OCI-LY7 (cell line): ENCODE measurements around the gene LDAF1.

Source experiments
- EZH2phosphoT487 ChIP-seq: fragments of 200-600 bp; sonication (generic); IDR thresholded peaks from 2 replicates; pipeline ENCODE4 v1.6.1; 2018; ENCODE audit warnings: low read depth, borderline replicate concordance, mild to moderate bottlenecking, mixed run types, antibody characterized with exemption, low read length, moderate library complexity, mixed read lengths
- TF ChIP-seq, protein P1 (sequence below): fragments of 200-600 bp; sonication (generic); conservative IDR thresholded peaks from 2 replicates; pipeline ENCODE4 v1.5.1; 2014; ENCODE audit warnings: mild to moderate bottlenecking, antibody characterized with exemption, low read length, moderate library complexity, mixed read lengths

DNA sequence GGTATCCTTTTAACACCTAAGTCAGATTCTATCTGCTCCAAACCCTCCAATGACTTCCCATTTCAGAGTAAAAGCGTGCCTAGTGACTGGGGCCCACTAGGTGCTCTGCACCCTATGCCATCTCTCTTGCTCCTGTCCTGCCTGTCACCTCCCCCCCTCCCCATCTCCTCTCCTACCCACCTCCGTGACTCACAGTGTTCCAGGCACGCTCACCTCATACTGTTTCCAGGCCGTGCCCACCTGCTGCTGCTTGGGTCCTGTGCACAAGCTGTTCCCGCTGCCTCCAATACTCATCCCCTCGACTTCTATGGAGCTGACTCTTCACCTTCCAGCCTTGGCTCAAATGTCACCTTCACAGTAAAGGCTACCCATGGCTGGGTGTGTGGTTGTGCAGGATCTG, 29.5 kb upstream of the LDAF1 start:
- TF ChIP-seq, protein P1, sequence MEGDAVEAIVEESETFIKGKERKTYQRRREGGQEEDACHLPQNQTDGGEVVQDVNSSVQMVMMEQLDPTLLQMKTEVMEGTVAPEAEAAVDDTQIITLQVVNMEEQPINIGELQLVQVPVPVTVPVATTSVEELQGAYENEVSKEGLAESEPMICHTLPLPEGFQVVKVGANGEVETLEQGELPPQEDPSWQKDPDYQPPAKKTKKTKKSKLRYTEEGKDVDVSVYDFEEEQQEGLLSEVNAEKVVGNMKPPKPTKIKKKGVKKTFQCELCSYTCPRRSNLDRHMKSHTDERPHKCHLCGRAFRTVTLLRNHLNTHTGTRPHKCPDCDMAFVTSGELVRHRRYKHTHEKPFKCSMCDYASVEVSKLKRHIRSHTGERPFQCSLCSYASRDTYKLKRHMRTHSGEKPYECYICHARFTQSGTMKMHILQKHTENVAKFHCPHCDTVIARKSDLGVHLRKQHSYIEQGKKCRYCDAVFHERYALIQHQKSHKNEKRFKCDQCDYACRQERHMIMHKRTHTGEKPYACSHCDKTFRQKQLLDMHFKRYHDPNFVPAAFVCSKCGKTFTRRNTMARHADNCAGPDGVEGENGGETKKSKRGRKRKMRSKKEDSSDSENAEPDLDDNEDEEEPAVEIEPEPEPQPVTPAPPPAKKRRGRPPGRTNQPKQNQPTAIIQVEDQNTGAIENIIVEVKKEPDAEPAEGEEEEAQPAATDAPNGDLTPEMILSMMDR, result no peak
- TF ChIP-seq EZH2phosphoT487, result no peak
